GM19452 (cell line): ENCODE results near the gene GPR158.

ENCODE experiments used
- ATAC-seq: cut with Tn5 transposase; IDR thresholded peaks from one replicate; pipeline ENCODE4 v1.9.1; 2021; ENCODE audit not compliant: unreplicated experiment

GPR158 gene

GRCh38 chr10:25556457-25556856, 381.7 kb downstream of the GPR158 start:
- no peak for ATAC-seq

DNA sequence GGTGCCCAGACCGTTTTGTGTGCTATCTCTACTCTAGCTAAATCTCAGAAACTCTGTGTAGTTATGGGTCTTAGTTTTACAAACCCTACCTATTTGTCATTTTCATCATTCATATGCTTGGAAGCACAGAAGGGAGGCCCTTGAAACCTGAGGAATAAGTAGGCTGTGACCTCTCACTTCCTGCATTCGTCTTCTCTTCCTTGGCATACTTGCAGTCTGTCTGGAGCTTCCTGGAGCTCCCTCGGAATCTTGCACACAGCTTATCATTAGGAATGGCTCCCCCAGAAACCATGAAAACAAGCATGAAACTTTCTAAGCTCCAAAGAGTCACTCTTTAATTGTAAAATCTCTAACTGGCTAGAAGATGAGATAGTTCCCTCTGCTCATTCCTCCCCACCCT, 382.3 kb downstream of the GPR158 start:
- no peak for ATAC-seq

DNA sequence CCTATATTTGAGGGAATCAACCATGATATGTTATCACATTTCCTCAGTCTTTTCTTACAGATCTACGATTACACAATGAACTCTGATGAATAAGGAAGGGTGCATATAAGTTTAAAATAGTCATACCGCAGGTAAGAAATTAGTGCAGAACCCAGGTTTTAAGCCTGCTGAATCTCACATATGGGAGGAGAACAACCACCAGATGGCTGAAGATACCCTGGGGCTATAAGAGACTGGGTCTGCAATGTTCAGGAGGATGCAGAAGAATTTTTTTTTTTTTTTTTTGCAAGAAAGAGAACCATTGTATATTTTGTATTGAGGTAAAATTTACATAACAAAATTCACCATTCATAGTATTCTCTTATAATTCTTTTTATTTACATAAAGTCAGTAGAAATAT, 387.0 kb downstream of the GPR158 start:
- no peak for ATAC-seq

DNA sequence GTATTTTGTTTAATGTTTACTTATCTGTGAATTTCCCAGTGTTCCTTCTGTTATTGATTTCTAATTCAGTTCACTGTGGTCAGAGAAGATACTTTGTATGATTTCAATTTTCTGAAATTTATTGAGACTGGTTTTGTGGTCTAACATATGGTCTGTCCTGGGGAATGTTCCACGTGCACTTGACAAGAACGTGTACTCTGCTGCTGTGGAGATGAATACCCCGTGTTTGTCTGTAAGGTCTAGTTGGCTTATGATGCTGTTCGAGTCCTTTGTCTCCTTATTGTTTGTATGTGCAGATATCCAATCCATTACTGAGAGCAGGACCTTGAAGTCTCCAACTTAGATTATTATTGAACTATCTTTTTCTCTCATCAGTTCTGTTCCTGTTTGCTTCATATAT, 387.7 kb downstream of the GPR158 start:
- no peak for ATAC-seq

GRCh38 chr10:25564351-25564750, 389.6 kb downstream of the GPR158 start:
- no peak for ATAC-seq

GRCh38 chr10:25565570-25565969, 390.8 kb downstream of the GPR158 start:
- ATAC-seq, result no peak

GRCh38 chr10:25573316-25573715, 398.5 kb downstream of the GPR158 start:
- no peak for ATAC-seq

- no peak for ATAC-seq
Observed at GRCh38 chr10:25575343-25575742, 400.5 kb downstream of the GPR158 start.

GRCh38 chr10:25578061-25578460, 403.3 kb downstream of the GPR158 start:
- no peak for ATAC-seq

DNA sequence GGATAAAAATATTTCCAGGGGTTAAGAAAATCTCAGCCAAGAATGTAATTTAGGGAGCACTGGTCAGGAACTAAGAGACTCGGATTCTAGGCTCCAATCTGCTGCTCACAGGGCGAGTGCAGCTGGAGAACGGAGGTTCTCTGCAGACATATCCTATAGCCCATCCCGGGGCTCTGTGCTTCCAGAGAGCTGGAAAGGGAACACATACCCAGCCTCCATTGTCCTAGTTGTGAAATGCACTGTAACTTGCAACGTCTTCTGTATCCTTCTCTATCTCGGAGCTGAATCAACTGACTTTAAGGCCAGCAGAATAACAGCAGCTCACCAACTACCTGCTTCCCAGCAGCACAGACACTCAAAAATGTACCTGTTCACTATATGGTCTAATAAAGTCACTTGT, 408.2 kb downstream of the GPR158 start:
- ATAC-seq, result no peak

- no peak for ATAC-seq
Observed at GRCh38 chr10:25600651-25601050, 425.9 kb downstream of the GPR158 start.

- ATAC-seq, result no peak
Observed at GRCh38 chr10:25604591-25604990, 429.8 kb downstream of the GPR158 start.

DNA sequence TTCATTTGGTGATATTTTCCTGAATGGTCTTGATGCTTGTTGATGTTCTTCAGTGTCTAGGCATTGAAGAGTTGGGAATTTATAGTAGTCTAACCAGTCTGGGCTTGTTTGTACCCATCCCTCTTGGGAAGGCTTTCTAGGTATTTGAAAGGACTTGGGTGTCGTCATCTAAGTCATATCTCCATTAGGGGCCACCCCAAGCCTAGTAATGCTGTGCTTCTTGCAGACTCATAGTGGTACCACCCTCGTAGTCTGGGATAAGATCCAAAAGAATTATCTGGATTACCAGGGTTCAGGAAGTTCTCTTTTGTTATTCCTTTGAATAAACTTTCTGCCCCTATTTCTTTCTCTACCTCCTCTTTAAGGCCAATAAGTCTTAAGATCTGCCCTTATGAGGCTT, 439.9 kb downstream of the GPR158 start:
- no peak for ATAC-seq

DNA sequence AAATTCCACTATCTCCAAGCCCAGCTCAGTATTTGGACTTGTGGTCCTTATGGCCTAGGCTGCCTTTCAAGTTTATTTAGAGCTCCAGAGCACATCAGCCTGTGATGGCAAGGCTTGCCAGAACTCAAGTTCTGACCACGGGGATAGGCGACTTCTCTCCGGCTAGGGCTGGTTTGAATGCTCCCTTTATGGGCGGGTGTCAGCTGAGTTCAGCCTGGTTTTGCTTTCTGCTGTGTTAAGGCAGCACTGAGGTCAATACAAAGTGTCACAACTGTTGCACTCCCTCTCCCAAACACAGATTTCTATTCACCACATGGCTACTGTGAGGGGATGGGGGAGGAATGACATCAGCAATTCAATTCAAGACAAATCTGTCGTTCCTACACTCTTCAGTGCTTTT, 441.1 kb downstream of the GPR158 start:
- no peak for ATAC-seq

- no peak for ATAC-seq
Observed at GRCh38 chr10:25616903-25617592, 442.2 kb downstream of the GPR158 start.

- no peak for ATAC-seq
Observed at GRCh38 chr10:25627606-25628005, 452.8 kb downstream of the GPR158 start.

DNA sequence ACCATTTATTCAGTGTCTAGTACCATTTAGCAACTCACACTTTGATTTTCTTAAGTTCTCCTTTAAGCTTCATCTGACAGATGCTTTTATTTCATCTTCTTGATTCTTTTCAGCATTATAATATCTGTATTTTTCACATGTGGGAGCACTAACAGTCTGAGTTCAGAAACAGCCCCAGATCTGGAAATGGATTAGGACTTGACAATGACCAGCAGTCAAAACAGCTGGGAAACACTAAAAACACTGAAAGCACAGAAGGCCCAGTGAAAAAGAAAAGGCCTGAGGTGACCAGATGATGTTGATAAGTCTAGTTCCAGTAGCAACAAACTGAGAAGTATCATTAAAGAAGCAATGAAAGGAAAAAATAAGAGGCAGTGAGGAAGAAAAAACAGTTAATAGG, 454.5 kb downstream of the GPR158 start:
- ATAC-seq, result no peak

DNA sequence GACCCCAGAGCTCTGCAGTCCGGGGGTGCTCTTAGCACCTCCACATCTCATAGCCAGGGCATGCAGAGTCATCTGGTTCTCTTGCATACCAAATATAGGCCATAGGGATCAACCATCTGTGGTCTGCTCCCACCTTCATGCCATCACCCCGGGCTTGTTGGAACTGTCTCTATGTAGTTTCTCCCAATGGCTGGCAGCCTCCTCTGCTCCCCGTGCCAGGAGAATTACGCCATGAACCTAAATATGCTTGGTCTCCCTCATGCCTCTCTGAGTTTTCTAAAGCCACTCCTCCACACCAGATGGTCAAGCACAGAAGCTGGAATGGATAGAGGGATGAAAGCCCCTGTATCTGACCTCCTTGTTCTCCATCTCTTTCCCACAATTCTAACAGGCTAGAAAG, 456.7 kb downstream of the GPR158 start:
- no peak for ATAC-seq

- ATAC-seq, result no peak
Observed at GRCh38 chr10:25632802-25633201, 458.0 kb downstream of the GPR158 start.

DNA sequence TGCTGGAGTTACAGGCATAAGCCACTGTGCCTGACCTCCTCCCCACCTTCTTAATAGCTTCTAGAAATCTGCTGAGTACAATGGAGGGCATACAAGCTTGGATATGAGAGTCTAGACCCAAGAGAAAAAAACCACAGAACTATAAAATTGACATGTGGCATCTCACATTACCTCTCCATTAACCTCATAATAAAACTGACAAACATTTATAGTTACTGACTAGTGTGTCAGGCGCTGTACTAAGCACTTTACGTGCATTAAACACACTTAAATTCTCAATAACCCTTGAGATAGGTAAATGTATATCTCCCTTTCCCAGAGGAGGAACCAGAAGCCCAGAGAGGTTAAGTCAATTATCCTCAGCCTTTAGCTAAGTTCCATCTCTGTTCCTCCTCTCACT, 458.7 kb downstream of the GPR158 start:
- no peak for ATAC-seq

- no peak for ATAC-seq
Observed at GRCh38 chr10:25639646-25640045, 464.8 kb downstream of the GPR158 start.

GRCh38 chr10:25641595-25641994, 466.8 kb downstream of the GPR158 start:
- ATAC-seq, result no peak

- ATAC-seq, result no peak
Observed at GRCh38 chr10:25642721-25643120, 467.9 kb downstream of the GPR158 start.
